ENCODE data around the gene CGB8. TPM values are rescaled to one million over a fixed set of nuclear protein-coding genes. Genes with fewer than 3 reads are reported as not detected.

Gene CGB8
- total and polyA plus RNA-seq, 2 of the 8 experiments (the other 6 are each of a cell fraction or from before 2014, with no cell fraction given), result 0.09 TPM; not detected in 1

DNA sequence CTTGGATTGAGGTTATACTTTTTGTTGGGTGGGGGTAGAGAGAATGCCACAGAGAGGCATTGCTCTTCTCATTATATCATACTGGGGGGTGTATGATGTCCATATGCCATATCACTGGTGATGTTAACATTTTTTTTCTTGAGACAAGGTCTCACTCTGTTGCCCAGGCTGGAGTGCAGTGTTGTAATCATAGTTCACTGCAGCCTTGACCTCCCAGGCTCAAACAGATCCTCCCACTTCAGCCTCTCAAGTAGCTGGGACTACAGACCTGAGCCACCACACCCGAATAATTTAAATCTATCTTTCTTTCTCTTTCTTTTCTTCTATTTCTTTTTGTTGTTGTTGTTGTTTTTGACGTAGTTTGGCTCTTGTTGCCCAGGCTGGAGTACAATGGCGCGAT lies 31.5 kb upstream of the CGB8 start:
- Histone ChIP-seq H2BK20ac (ENCODE audit: low read length) (no peak overlapping the region), H2BK120ac (replicated peaks; ENCODE audit: low read depth, low read length) (no peak overlapping the region), H3K18ac (ENCODE audit: extremely low read depth, low read length) (no peak overlapping the region), H4K91ac (replicated peaks; ENCODE audit: insufficient read length, low read length) (no peak overlapping the region), H2BK12ac (ENCODE audit: low read depth, low read length) (no peak overlapping the region), H4K5ac (ENCODE audit: insufficient read length, low read depth, low read length) (no peak overlapping the region), H3K56ac (replicated peaks; ENCODE audit: insufficient read length, low read depth, low read length) (no peak overlapping the region), H3K4me3 (ENCODE audit: extremely low read depth in 1 of 4, insufficient read depth in 2 of 4, low read depth in 3 of 4, low read length in 4 of 4) (no peak overlapping the region), H2BK15ac (ENCODE audit: low read length) (no peak overlapping the region), H4K8ac (ENCODE audit: extremely low read depth, insufficient read depth, low read length) (no peak overlapping the region), H3K23me2 (ENCODE audit: low read depth, low read length) (peaks cover 3% of the 10 kb centered on the region; the same call in 1 of the 2 replicates), H3K27me3 (replicated peaks in 1 of 4; ENCODE audit: control insufficient read depth in 3 of 4, extremely low read depth in 1 of 4, insufficient read depth in 3 of 4, low read length in 3 of 4) (peaks cover 0 to 3% (median 0%) of the 10 kb centered on the region in 4 experiments; a peak in 1 of 7 replicates), H3K4me1 (replicated peaks in 1 of 4; ENCODE audit: control insufficient read depth in 3 of 4, insufficient read depth in 4 of 4, low read length in 3 of 4) (no peaks in the 10 kb centered on the region; a peak in 1 of 7 replicates), H3K4me2 (ENCODE audit: insufficient read depth in 1 of 2, low read depth in 2 of 2, low read length in 2 of 2) (no peak overlapping the region), H3K79me1 (ENCODE audit: low read depth, low read length) (no peaks in the 10 kb centered on the region), H3K79me2 (ENCODE audit: control insufficient read depth in 1 of 2, insufficient read depth in 2 of 2, low read length in 2 of 2) (no peaks in the 10 kb centered on the region), H3K4ac (replicated peaks; ENCODE audit: insufficient read length, low read depth, low read length) (no peak overlapping the region), H2BK5ac (ENCODE audit: low read depth, low read length) (no peak overlapping the region), H3K23ac (ENCODE audit: insufficient read length) (no peak overlapping the region), H2AK5ac (ENCODE audit: low read depth, low read length) (no peak overlapping the region), H3K9ac (replicated peaks in 1 of 4; ENCODE audit: extremely low read depth in 1 of 4, low read depth in 3 of 4, low read length in 3 of 4) (no peak overlapping the region), H2AFZ (ENCODE audit: low read length) (no peak overlapping the region), H4K20me1 (replicated peaks in 1 of 2; ENCODE audit: control insufficient read depth in 1 of 2, insufficient read depth in 2 of 2, low read length in 2 of 2) (no peaks in the 10 kb centered on the region), H3K27ac (ENCODE audit: low read depth, low read length) (no peak overlapping the region), H3K9me3 (ENCODE audit: insufficient read depth in 2 of 2, low read depth in 1 of 2, low read length in 1 of 2) (no peaks in the 10 kb centered on the region), H3K14ac (ENCODE audit: insufficient read length) (no peak overlapping the region), H3K36me3 (ENCODE audit: control insufficient read depth in 2 of 4, insufficient read depth in 4 of 4, low read length in 3 of 4) (no peaks in the 10 kb centered on the region)
- DNase-seq (ENCODE audit: low read depth in 1 of 2, low spot score in 2 of 2) (no peak), FAIRE-seq (no peak)
- ChIA-PET POLR2A (ENCODE audit: partially characterized antibody) (interaction anchor here (0.6 kb wide), 1 partner anchor 79 kb away, joined by 3 read pairs; no protein-coding TSS in a partner anchor), CTCF (ENCODE audit: partially characterized antibody) (interaction anchor here (0.9 to 2.2 kb wide), 2 partner anchors 80 to 118 kb away, joined by 4 to 6 read pairs; no protein-coding TSS in a partner anchor)
- TF ChIP-seq CREB1 (IDR thresholded peaks at IDR 0.05), result no peak
- TF ChIP-seq RAD21 (IDR thresholded peaks at IDR 0.05 in 1 of 2, conservative IDR thresholded peaks at IDR 0.05 in 1 of 2; ENCODE audit: low read depth in 2 of 2, low read length in 2 of 2), result no peak
- no peak for TF ChIP-seq TEAD4 (IDR thresholded peaks at IDR 0.05; ENCODE audit: low read depth, low read length)
- TF ChIP-seq HDAC2 (IDR thresholded peaks at IDR 0.05; ENCODE audit: borderline replicate concordance in 1 of 2, low read depth in 2 of 2, low read length in 2 of 2), result no peak
- TF ChIP-seq, protein P1, sequence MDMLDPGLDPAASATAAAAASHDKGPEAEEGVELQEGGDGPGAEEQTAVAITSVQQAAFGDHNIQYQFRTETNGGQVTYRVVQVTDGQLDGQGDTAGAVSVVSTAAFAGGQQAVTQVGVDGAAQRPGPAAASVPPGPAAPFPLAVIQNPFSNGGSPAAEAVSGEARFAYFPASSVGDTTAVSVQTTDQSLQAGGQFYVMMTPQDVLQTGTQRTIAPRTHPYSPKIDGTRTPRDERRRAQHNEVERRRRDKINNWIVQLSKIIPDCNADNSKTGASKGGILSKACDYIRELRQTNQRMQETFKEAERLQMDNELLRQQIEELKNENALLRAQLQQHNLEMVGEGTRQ (IDR thresholded peaks at IDR 0.05; ENCODE audit: low read length), result no peak
- TF ChIP-seq BACH1 (IDR thresholded peaks at IDR 0.05; ENCODE audit: low read length), result no peak
- TF ChIP-seq KDM4A (IDR thresholded peaks at IDR 0.05; ENCODE audit: low read depth, low read length, severe bottlenecking), result no peak
- WGBS, 2 experiments (ENCODE audit: extremely low coverage in 1 of 2, insufficient coverage in 1 of 2, insufficient read length in 1 of 2, insufficient replicate concordance in 2 of 2, low coverage in 1 of 2, low lambda C conversion rate in 2 of 2, missing lambda C conversion rate in 1 of 2), result 76% methylated on average over 4 of the region's 4 CpGs; no CpG with 5 or more reads in 1 of the 2 experiments

All from H1 (cell line).